DMS79 treated with DMSO at 0.1 percent for 48 hours (cell line): ENCODE data around the gene ATP5F1E.
"Not testable (repeated sequence)": the region's sequence is repeated elsewhere in the genome, so short reads cannot be mapped to it uniquely, and the experiment has no call there.

Experiments used
- DNase-seq: peaks from one replicate; lab custom pipeline; 2025; lab: John Stamatoyannopoulos, UW

ATP5F1E gene

DNA sequence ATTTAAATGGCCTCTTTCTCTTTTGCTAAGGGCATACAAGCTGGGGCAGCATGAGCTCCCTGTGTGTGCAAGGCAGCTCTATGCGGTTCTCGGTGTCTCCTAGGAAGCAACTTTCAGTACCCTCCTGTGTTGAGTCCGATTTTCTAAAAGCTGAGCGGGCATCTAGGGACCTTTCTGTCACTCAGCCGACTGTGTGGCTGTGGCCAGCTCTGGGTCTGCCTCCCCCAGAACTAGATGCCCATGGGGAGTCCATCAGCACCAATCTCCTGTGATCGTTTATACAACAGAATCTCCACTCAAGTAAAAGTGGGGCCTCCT lies 43.6 kb downstream of the ATP5F1E start:
- no peak for DNase-seq

DNA sequence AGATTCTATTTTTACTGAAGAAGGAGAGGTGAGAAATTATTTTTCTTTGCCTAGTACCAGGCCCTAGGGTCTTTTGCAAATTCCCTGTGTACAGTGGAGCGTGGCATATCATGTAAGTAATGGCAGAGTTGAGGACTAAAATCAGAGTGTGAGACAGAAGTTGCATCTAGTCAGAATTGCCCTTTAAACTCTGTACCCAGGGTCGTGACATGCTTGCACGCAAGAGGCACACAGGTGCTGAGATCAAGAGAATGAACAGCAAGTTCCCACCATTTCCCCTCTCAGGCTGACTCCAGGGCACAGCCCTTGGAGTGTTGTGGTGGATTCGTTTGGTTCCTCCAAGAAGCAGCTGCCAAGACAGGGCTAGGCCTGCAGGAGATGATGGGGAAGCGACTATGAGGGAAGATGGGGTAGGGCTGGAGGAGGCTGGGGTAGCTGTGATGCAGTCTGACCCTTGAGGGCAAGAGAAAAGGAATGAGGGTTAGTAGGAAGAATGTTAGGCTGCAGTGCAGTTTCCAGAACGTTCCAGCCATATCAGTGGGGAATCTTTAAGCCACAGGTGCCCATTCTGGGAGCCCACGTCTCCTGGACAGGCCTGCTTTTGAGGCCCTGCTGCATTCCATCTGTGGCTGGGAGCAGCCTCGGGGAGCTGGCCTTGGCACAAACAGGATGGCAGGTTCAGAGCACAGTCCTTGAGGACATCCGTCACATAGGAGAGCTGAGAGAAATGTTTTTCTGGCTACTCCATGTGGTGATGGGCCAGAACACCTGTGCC lies 44.2 kb downstream of the ATP5F1E start:
- DNase-seq = no peak

DNA sequence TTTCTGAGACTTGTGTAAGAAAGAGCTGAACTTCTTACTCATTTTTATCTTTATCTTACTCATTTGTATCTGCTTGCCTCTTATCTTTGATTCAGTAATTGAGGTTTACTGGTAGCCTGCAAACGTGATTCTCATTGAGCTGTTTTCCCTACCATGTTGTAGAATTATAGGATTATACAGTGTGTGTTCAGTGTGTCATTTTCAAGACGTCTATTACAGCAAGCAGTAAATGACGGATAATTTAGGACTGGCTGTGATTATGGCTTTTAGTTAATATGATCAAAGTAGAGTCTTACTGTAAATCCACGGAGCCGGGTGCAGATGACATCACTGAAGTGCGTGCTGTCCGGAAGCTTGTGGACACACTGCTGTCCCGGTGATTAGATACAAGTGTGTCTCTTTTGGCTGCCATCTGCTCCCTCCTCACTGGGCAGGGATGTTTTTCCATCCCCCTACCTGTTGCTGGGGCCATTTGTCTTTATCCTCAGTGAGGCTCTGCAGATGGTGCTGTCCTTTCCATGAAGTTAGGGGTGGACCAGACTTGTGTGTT lies 45.1 kb downstream of the ATP5F1E start:
- no peak for DNase-seq

DNA sequence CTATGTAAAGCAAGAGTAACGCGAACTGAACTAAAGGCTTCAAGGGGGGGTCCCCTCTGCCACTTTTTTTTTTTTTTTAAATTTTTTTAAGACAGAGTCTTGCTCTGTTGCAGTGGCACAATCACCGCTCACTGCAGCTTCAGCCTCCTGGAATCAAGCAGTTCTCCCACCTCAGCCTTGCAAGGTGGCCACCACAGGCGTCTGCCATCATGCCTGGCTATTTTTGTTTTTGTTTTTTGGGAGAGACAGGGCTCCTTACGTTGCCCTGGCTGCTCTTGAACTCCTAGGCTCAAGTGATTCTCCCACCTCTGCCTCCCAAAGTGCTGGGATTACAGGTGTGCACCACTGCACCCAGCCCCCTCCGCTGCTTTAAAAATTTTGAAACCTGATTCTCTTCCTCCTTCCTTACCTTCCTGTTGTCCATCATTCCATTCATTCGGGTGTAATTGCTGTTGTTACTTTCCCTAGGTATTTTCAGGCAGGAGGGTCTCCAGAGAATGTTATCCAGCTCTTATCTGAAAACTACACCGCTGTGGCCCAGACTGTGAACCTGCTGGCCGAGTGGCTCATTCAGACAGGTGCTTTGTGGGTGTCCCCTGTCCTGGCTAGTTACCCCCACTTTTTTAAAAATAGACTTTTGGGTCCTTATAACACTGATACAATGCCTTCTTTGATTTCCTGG lies 45.7 kb downstream of the ATP5F1E start:
- DNase-seq = no peak

DNA sequence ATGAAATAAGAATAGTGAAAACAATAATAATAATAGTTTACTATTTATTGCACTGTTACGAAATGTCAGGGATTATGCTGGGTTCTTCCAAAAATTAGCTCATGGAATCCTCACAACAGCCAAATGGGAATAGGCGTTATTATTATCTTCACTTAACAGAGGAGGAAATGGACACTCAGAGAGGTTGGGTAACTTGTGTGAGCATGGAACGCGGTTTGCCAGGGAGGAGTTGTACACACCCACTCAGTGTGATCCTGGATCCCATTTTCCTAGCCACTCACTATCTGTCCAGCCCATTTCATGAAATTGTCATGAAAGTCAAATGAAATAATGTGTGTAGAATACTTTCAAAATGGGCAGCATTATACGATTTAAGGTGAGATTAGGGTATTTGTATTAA lies 46.5 kb downstream of the ATP5F1E start:
- no peak for DNase-seq

DNA sequence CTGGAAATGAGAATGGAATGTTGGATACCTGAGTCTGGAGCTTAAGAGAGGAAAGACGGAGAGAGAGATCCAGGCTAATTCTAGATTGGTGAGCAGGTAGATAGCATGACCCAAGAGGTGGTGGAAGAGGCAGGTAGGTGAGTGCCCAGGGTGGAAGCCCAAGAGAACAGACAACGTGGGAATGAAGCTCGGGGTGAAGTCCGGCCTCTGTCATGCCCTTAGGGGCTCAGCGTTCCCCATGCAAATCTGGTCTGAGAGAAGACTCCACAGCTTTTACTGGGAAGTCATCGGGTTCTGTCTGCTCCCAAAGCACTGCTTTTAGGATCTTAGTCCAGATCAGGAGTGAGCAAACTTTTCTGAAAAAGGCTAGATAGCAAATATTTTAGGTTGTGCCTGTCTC lies 47.4 kb downstream of the ATP5F1E start:
- DNase-seq = no peak

DNA sequence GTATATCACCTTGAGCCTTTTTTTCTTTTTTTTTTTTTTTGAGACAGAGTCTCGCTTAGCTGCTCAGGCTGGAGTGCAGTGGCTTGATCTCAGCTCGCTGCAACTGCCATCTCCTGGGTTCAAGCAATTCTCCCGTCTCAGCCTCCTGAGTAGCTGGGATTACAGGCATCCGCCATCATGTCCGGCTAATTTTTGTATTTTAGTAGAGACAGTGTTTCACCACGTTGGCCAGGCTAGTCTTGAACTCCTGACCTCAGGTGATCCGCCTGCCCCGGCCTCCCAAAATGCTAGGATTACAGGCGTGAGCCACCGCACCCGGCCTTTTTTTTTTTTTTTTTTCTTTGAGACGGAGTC lies 49.0 kb downstream of the ATP5F1E start:
- DNase-seq = not testable (repeated sequence)

DNA sequence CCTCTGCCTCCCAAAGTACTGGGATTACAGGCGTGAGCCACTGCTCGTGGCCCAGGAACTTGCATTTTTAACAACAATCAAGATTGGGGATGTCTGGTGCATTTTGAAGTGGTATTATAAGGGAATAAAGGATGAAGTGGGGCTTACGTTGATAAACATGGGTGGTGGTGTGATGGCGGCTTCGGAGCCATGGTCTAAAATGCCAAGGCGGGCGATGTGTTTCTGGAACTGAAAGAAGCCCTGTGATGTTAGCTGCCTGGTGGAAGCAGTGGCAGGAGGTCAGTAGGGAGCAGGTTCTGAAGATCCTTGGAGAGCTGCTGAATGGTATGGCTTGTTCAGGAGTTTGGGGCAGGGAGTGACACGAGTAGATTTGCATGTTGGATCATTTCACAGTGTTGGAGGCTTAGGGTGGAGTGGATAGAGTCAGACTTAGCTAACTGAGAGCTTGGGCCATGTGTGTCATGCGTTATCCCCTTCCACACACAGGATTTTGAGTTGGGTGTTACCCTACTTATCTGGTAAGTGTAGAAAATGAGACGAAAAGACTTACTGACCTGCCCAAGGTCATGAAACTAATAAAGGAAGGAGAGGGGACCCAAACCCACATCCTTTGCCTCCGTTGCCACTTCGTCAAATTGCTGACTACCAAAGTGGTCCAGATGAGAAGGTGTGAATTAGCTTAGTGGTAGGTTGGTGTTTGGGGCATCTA lies 49.6 kb downstream of the ATP5F1E start:
- DNase-seq = no peak

DNA sequence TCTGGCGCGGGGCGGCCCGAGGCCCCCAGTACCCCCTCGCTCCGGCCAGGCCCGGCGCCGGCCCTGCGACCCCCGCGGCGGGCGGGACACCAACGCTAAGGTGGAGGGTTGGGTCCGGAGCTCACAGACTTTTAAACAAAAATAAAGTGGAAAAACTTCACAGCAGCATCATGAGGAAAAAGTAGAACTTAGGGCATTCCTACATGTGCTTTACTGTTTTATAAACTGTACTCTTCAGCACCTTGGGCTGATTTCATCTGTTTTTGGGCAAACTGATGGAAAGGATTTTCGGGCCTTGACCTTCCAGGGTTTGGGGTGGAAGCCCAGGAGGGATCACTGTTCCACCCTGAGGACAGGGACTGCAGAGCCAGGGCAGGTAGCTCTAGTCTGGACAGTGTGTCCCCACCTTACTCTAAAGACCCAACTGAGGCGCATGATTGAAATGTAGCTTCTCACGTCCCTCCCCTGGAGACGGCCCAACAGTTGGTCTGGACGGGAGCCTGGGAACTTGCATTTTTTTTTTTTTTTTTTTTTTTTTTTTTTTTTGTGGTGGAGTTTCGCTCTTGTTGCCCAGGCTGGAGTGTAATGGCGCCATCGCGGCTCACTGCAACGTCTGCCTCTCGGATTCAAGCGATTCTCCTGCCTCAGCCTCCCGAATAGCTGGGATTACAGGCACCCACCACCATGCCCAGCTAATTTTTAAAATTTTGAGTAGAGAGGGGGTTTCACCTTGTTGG lies 50.3 kb downstream of the ATP5F1E start:
- no peak for DNase-seq

DNA sequence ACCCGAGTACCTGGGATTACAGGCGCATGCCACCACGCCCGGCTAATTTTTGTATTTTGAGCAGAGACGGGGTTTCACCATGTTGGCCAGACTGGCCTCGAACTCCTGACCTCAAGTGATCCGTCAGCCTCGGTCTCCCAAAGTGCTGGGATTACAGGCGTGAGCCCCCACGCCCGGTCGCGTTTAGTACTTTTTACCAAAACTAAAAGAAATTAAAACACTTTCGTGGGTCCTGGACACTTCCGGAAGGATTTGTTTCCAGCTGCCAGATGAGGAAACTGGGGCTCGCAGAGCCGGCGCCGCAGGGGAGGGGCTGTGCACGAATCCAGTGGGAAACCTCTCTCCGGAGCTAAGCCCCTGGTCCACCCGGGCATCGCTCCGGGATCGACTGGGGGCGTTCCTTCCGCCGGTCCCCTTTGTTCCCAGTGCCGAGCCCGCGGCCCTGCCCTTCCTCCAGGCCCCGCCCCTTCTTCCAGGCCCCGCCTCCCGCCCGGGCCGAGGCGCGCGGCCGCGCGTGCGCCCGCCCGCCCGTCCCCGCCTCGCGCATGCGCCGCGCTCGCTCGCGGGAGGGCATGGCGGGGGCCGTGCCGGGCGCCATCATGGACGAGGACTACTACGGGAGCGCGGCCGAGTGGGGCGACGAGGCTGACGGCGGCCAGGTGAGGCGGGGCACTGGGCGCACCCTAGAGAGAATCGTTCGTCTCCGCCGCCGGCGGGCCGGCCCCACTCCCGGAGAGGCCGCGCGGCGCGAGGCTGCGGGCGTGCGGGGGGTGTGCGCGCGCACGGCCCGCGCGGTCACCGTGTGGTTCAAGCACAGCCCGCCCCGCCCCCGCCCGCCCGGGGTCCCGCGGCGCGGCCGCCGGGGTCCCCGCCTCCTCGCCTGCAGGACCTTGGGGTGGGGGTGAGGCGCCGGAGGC lies 51.2 kb downstream of the ATP5F1E start, which contains the start of gene NELFCD:
Gene NELFCD, plus strand, starts transcription at position 546 of the 917 bp plus-strand sequence. Its CDS starts 54 bp downstream, at position 600.
- DNase-seq = peak; percentile 76

DNA sequence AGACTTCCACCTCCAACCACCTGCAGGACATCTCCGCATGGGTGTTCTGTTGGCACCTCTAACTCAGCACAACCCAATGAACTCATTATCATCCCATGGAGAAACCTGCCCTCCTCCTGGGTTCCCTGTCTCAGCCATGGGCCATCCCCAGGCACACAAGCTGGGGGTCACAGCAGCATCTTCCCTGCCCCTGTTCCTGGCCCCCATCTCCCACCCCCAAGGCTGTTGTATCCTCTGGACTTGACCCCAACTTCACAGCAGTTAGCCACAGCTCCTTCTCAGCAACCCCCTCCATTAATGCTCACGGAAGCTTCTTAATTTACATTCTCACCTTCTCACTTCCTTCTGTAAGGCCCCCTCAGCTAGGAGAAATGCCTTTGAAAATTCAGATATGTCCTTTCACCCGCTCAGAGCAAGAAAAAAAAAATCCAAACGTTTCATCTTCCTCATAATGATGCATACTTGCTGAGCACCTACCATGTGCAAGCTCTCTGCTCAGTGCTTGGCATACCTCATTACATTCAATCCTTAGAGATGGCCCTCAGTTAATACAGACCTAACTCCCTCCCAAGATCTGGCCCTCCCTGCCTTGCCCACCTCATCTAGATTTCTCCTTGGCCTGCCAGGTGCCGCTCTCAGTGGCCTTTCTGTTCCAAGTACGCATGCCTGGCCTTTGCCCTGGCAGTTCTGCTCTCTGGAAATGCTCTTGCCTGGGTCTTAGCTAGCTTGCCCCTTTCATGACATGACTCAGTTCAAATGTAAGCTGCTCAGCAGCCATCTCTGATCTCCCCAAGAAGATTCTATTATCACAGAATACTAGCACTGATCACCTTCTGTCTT lies 53.6 kb downstream of the ATP5F1E start:
- no peak for DNase-seq

DNA sequence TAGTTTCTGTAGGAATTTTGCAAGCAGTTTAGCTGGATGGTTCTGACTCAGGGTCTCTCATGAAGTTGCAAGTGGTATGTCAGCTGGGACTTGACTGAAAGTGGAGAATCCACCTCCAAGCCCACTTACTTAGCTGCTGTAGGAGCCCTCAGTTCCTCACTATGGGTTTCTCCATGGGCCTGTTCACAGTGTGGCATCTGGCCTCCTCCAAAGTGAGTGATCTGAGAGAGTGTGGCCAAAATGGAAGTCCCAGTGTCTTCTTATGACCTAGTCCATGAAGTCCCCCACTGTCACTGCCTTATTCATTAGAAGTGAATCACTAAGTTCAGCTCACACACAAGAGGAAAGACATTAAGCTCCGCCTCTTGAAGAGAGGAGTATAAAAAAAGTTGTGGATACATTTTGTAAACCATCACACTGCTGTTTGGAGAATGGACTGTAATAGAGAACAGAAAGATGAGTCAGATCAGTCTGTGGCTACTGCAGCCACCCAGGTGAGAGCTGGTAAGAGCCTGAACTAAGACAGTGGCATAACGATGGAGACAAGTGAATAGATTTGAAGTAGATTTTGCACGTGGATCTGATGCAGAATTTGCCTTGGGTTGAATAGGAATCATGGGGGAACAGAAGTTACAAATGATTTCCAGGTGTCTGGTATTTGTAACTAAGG lies 55.9 kb downstream of the ATP5F1E start:
- no peak for DNase-seq
